ENCODE measurements around the gene EXOSC9.

- TF ChIP-seq POLR2A (IDR thresholded peaks at IDR 0.05), result no peak
- no peak for TF ChIP-seq CTCF (IDR thresholded peaks at IDR 0.05)
- TF ChIP-seq POLR2AphosphoS5 (IDR thresholded peaks at IDR 0.05), result no peak
- no peak for TF ChIP-seq EP300 (IDR thresholded peaks at IDR 0.05; ENCODE audit: low read depth)
Observed at GRCh38 chr4:121792966-121793365, 8.2 kb upstream of the EXOSC9 start.

All from transverse colon (tissue), 4 donors.